ENCODE measurements around the gene ARFGEF3. TPM values are rescaled to one million over a fixed set of nuclear protein-coding genes. Genes with fewer than 3 reads are reported as not detected.

Gene ARFGEF3
- total and polyA plus RNA-seq, 2 donors (not counting 1 experiment from before 2014, with no cell fraction given), result under 0.01 to 0.14 TPM

GRCh38 chr6:138219901-138220300, 58.2 kb downstream of the ARFGEF3 start:
- H3K4me2 ChIP-seq (ENCODE audit: extremely low read depth, insufficient read depth, low read length), result no peak overlapping the region
- no peaks in the 10 kb centered on the region for H4K20me1 ChIP-seq (ENCODE audit: control insufficient read depth, extremely low read depth, insufficient read depth, low read length)
- H3K9me3 ChIP-seq (ENCODE audit: control insufficient read depth, insufficient read depth, low read depth, low read length), result no peaks in the 10 kb centered on the region
- H3K4me1 ChIP-seq (ENCODE audit: control insufficient read depth, extremely low read depth, insufficient read depth, low read length), result no peaks in the 10 kb centered on the region
- H3K79me2 ChIP-seq (ENCODE audit: control insufficient read depth, insufficient read depth, low read length), result no peaks in the 10 kb centered on the region
- H2AFZ ChIP-seq (ENCODE audit: low read length), result no peak overlapping the region
- no peaks in the 10 kb centered on the region for H3K27me3 ChIP-seq (ENCODE audit: control insufficient read depth, insufficient read depth, low read length)
- no peak overlapping the region for H3K4me3 ChIP-seq (replicated peaks in 1 of 4; ENCODE audit: control extremely low read depth in 1 of 4, insufficient read depth in 1 of 4, low read depth in 3 of 4, low read length in 4 of 4)
- no peaks in the 10 kb centered on the region for H3K36me3 ChIP-seq (ENCODE audit: control insufficient read depth, insufficient read depth, low read length)
- no peak for TF ChIP-seq CTCF (conservative IDR thresholded peaks at IDR 0.05 in 1 of 2, IDR thresholded peaks at IDR 0.05 in 1 of 2; ENCODE audit: low read depth in 1 of 2, low read length in 2 of 2)
- TF ChIP-seq EZH2 (IDR thresholded peaks at IDR 0.05; ENCODE audit: low read length, missing control alignments), result no peak
- no peak overlapping the region for H3K9ac ChIP-seq (ENCODE audit: insufficient read depth, low read length)
- DNase-seq (ENCODE audit: low read depth in 2 of 2), result no peak
- no peak overlapping the region for H3K27ac ChIP-seq (ENCODE audit: insufficient read depth, low read length)

- no peak for TF ChIP-seq EZH2 (IDR thresholded peaks at IDR 0.05; ENCODE audit: low read length, missing control alignments)
- TF ChIP-seq CTCF (conservative IDR thresholded peaks at IDR 0.05 in 1 of 2, IDR thresholded peaks at IDR 0.05 in 1 of 2; ENCODE audit: low read depth in 1 of 2, low read length in 2 of 2), result no peak
Observed at GRCh38 chr6:138222901-138223546, 61.3 kb downstream of the ARFGEF3 start.

GRCh38 chr6:138225953-138226352, 64.2 kb downstream of the ARFGEF3 start:
- H3K9ac ChIP-seq (ENCODE audit: insufficient read depth, low read length), result no peak overlapping the region
- H3K9me3 ChIP-seq (ENCODE audit: control insufficient read depth, insufficient read depth, low read depth, low read length), result no peaks in the 10 kb centered on the region
- no peak overlapping the region for H3K27ac ChIP-seq (ENCODE audit: insufficient read depth, low read length)
- H3K4me1 ChIP-seq (ENCODE audit: control insufficient read depth, extremely low read depth, insufficient read depth, low read length), result no peaks in the 10 kb centered on the region
- no peaks in the 10 kb centered on the region for H3K27me3 ChIP-seq (ENCODE audit: control insufficient read depth, insufficient read depth, low read length)
- H4K20me1 ChIP-seq (ENCODE audit: control insufficient read depth, extremely low read depth, insufficient read depth, low read length), result no peaks in the 10 kb centered on the region
- no peaks in the 10 kb centered on the region for H3K36me3 ChIP-seq (ENCODE audit: control insufficient read depth, insufficient read depth, low read length)
- no peak for TF ChIP-seq CTCF (conservative IDR thresholded peaks at IDR 0.05 in 1 of 2, IDR thresholded peaks at IDR 0.05 in 1 of 2; ENCODE audit: low read depth in 1 of 2, low read length in 2 of 2)
- no peak for TF ChIP-seq EZH2 (IDR thresholded peaks at IDR 0.05; ENCODE audit: low read length, missing control alignments)
- no peak overlapping the region for H2AFZ ChIP-seq (ENCODE audit: low read length)
- no peak overlapping the region for H3K4me2 ChIP-seq (ENCODE audit: extremely low read depth, insufficient read depth, low read length)
- no peak for DNase-seq (ENCODE audit: low read depth in 2 of 2)
- H3K4me3 ChIP-seq (replicated peaks in 1 of 4; ENCODE audit: control extremely low read depth in 1 of 4, insufficient read depth in 1 of 4, low read depth in 3 of 4, low read length in 4 of 4), result no peak overlapping the region
- no peaks in the 10 kb centered on the region for H3K79me2 ChIP-seq (ENCODE audit: control insufficient read depth, insufficient read depth, low read length)

More at GRCh38 chr6:138222901-138223546, 61.3 kb downstream of the ARFGEF3 start:
- no peaks in the 10 kb centered on the region for H3K36me3 ChIP-seq (ENCODE audit: control insufficient read depth, insufficient read depth, low read length)
- no peak overlapping the region for H3K4me2 ChIP-seq (ENCODE audit: extremely low read depth, insufficient read depth, low read length)
- no peaks in the 10 kb centered on the region for H3K9me3 ChIP-seq (ENCODE audit: control insufficient read depth, insufficient read depth, low read depth, low read length)
- H3K4me3 ChIP-seq (replicated peaks in 1 of 4; ENCODE audit: control extremely low read depth in 1 of 4, insufficient read depth in 1 of 4, low read depth in 3 of 4, low read length in 4 of 4), result no peak overlapping the region
- no peaks in the 10 kb centered on the region for H4K20me1 ChIP-seq (ENCODE audit: control insufficient read depth, extremely low read depth, insufficient read depth, low read length)
- DNase-seq (ENCODE audit: low read depth in 2 of 2), result no peak
- H3K27ac ChIP-seq (ENCODE audit: insufficient read depth, low read length), result no peak overlapping the region
- H2AFZ ChIP-seq (ENCODE audit: low read length), result no peak overlapping the region
- H3K9ac ChIP-seq (ENCODE audit: insufficient read depth, low read length), result no peak overlapping the region
- H3K27me3 ChIP-seq (ENCODE audit: control insufficient read depth, insufficient read depth, low read length), result no peaks in the 10 kb centered on the region
- H3K4me1 ChIP-seq (ENCODE audit: control insufficient read depth, extremely low read depth, insufficient read depth, low read length), result no peaks in the 10 kb centered on the region
- no peaks in the 10 kb centered on the region for H3K79me2 ChIP-seq (ENCODE audit: control insufficient read depth, insufficient read depth, low read length)
